Activated gamma-delta T cell (primary cell): ENCODE data around the gene SLC24A4.
"Not testable (repeated sequence)": the region's sequence is repeated elsewhere in the genome, so short reads cannot be mapped to it uniquely, and the experiment has no call there.

Source experiments
- DNase-seq: peaks from one replicate; lab custom pipeline; 2025; lab: John Stamatoyannopoulos, UW

The SLC24A4 gene

DNA sequence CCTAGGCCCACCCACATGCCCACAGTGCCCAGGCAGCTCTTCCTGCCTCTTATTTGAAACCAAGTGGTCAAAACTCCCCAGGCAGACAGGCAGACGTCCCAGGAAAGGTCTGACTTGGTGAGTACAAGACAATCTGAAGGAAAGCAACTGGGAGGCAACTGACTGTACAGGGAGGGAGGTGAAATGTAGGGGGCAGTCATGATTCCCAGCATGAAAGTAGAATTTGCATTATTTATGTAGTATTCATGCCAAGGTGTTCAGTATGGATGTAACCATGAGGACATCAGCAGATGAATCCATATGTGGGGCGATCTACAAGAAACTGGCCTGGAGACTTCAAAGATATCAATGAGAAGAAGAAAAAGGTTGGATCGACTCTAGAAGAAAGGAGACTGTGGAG lies 46.1 kb downstream of the SLC24A4 start:
- no peak for DNase-seq

- no peak for DNase-seq
These were observed 49.3 kb downstream of the SLC24A4 start for GRCh38 chr14:92372230-92372629.

- DNase-seq, result no peak
These were observed 50.4 kb downstream of the SLC24A4 start for GRCh38 chr14:92373336-92373735.

DNA sequence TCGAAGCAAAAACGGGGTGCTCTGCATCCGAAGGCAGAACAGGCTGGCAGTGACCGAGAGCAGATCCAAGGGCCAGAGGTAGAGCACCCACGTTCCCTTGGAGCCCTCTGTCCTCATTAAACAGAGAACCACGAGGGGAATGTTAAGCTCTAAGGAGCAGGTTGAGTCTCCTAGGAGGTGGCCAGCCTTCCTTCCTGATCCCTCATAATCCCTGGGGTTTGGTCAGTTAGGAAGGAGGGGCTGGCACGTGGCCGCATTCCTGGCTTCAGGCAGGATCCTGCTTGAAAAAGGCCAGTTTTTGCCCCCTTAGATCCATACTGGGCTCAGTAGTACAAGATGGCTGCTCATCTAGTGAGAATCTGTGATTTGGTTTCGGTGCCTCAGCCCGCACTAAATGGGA lies 57.2 kb downstream of the SLC24A4 start:
- no peak for DNase-seq

DNA sequence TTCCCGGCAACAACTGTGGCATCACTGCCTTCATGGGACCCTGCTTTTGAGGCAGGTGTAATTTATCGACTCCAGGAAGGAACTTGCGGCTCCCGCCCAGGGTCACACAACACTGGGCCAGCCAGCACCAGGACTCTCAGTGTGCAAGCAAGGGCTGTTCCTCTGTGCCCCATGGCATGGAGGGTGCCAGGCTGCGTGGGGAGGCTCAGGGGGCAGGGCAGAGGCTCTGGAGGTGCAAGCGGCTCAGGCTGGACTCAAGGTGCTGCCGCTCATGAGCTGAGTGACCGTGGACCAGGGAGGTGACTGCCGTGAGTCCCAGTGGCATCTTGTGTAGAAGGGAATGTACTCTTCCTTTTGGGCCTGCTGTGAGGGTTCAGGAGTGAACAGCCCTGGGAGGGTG lies 57.6 kb downstream of the SLC24A4 start:
- no peak for DNase-seq

- no peak for DNase-seq
These were observed 59.7 kb downstream of the SLC24A4 start for GRCh38 chr14:92382677-92383076.

GRCh38 chr14:92383805-92384204 lies 60.8 kb downstream of the SLC24A4 start:
- DNase-seq, result no peak

DNA sequence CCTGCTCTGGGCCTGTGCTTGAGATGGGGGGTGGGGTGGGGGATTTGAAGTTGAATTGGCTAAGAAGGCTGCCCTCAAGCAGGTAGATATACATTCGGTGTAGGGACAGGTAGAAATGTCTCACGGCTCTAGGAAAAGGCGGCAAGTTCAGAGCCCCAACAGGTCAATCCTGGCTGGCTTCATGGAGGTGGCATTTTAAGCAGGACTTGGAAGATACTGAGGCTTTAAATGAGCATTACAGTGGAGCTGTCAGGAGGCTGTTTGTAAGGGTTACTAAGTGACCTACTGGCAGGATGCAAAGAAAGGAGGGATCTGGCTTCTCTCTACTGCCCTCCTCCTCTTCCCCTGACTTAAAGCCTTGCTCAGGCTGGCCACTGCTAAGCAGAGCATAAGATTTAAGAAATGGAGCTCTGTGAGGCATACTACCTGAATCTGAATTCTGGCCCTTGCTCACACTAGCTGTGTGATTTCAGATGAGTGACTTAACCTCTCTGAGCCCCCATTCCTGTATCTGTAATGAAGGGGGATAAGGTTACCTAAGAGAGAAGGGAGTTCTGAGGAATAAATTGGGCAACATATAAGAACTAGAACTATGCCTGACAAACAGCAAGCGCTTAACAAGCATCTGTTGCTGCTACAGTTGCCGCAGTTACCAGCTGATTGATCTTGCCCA lies 61.6 kb downstream of the SLC24A4 start:
- DNase-seq, result no peak

- no peak for DNase-seq
These were observed 62.6 kb downstream of the SLC24A4 start for GRCh38 chr14:92385561-92385960.

DNA sequence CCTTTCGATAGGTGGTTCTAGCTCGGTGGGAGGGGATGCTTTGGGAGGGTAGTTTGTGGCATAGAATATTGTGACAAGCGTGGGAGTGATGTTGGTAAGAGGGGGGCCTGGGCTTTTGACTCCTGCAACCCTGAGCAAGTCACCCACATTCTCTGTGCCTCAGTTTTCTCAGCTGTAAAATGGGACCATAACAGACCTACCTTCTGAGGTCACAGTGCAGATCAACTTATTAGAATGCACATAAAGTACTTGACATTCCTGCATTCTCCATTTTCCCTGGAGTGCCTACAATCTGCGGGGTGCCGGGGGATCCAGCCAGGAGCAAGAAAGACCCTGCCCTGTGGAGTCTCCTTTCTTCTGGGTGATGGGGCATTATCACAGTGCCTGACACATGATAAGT lies 63.2 kb downstream of the SLC24A4 start:
- DNase-seq, result no peak

DNA sequence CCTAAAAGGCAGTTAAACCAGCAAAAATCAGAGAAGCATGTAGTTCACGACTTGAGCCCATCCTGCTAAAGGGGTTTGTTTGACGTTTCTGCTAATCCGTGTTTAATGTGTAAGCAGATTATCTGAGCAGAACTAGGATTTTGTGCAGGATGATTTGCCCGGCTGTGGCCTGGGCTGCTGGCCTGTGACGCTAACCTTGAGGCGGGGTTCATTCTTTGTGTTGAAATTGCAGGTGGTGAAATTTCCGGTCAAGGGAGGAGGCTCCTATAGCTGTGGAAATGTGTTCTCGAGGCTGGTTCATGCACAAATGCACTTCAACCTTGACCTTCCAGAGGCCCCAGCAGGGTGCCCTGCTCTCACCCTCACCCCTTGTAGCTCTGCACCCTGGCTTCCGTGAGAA lies 63.7 kb downstream of the SLC24A4 start:
- no peak for DNase-seq

DNA sequence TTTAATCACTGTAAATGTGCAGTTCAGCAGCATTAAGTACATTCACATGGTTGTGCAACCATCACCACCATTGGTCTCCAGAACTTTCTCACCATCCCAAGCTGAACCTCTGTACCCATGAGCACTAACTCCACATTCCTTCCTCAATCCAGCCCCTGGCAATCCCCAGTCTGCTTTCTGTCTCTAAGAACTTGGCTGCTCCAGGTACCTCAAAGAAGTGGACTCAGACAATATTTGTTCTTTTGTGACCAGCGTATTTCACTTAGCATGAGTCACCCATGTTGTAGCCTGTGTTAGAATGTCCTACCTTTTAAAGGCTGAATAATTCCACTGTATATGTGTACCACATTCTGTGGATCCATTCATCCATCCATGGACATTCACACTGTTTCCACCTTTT lies 64.6 kb downstream of the SLC24A4 start:
- no peak for DNase-seq

GRCh38 chr14:92389598-92390158 lies 66.7 kb downstream of the SLC24A4 start:
- no peak for DNase-seq

- DNase-seq, result no peak
These were observed 68.8 kb downstream of the SLC24A4 start for GRCh38 chr14:92391726-92392125.

- DNase-seq, result no peak
These were observed 69.7 kb downstream of the SLC24A4 start for GRCh38 chr14:92392711-92393110.

GRCh38 chr14:92397150-92397952 lies 74.4 kb downstream of the SLC24A4 start:
- DNase-seq, result no peak

GRCh38 chr14:92397953-92398564 lies 75.1 kb downstream of the SLC24A4 start:
- no peak for DNase-seq

GRCh38 chr14:92398888-92399636 lies 76.1 kb downstream of the SLC24A4 start:
- DNase-seq, result no peak

- DNase-seq, result no peak
These were observed 77.8 kb downstream of the SLC24A4 start for GRCh38 chr14:92400579-92401444.

DNA sequence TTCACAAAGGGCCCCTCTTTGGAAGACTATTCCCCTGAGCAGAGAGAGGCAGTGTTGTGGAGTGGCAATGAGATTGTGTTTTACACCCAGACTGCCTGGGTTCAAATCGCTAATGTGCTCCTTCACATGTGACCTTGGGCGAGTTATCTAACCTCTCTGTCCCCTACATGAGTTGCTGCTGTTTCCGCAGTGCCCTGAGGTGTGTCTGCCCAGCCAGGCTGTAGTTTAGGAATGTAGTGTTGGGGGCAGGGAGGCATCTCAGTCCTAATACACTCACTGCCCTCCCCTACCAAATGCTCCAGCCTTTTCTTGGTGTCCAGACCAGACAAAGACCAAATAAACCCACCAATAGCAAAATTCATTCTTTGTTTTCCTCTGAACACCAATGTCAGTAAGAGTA lies 78.6 kb downstream of the SLC24A4 start:
- no peak for DNase-seq

DNA sequence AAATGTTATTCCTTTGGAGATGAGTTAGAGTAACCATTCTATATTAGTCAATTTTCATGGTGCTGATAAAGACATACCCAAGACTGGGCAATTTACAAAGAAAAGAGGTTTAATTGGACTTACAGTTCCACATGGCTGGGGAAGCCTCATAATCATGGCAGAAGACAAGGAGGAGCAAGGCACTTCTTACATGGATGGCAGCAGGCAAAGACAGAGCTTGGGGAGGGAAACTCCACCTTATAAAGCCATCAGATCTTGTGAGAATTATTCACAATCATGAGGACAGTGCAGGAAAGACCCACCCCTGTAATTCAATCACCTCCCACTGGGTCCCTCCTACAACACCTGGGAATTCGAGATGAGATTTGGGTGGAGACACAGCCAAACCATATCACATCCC lies 79.5 kb downstream of the SLC24A4 start:
- not testable (repeated sequence) for DNase-seq
